ENCODE measurements around the gene XYLT1.

DNA sequence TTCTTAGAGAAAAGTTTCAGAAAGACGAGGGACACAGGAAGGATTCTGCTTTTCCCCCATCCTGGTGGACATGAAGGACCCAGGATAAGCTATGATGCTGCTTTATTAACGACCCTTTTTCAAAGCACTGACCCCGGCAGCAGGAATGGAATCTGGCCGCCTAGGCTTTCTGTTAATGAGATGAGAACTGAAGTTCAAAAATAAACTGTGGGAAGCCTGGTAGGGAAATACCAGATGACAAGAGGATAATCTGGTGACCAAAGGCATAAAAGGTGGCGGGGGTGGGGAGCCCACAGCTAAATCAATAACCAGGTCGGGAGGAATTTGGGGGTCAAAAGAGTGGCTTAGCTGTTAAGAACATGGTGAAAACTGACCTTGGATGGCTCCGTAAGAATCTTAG, 171.0 kb downstream of the XYLT1 start:
- no peak for TF ChIP-seq SETDB1 (CRISPR knock-in tag; IDR thresholded peaks at IDR 0.05; ENCODE audit: borderline replicate concordance)
- TF ChIP-seq, protein P1, sequence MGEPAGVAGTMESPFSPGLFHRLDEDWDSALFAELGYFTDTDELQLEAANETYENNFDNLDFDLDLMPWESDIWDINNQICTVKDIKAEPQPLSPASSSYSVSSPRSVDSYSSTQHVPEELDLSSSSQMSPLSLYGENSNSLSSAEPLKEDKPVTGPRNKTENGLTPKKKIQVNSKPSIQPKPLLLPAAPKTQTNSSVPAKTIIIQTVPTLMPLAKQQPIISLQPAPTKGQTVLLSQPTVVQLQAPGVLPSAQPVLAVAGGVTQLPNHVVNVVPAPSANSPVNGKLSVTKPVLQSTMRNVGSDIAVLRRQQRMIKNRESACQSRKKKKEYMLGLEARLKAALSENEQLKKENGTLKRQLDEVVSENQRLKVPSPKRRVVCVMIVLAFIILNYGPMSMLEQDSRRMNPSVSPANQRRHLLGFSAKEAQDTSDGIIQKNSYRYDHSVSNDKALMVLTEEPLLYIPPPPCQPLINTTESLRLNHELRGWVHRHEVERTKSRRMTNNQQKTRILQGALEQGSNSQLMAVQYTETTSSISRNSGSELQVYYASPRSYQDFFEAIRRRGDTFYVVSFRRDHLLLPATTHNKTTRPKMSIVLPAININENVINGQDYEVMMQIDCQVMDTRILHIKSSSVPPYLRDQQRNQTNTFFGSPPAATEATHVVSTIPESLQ (CRISPR knock-in tag; conservative IDR thresholded peaks at IDR 0.05): no peak
- no peak for TF ChIP-seq RFX5 (IDR thresholded peaks at IDR 0.05; ENCODE audit: low read depth, low read length)
- no peak for TF ChIP-seq TCF7 (IDR thresholded peaks at IDR 0.05; ENCODE audit: low read depth)
- TF ChIP-seq MIER3 (CRISPR knock-in tag; IDR thresholded peaks at IDR 0.05; ENCODE audit: borderline replicate concordance): no peak

Data from HepG2 (cell line).